ENCODE measurements around the gene INTS7. TPM values are rescaled to one million over a fixed set of nuclear protein-coding genes. Genes with fewer than 3 reads are reported as not detected.

INTS7 gene
- total and polyA plus RNA-seq, 4 donors, result 3.9 to 14.4 (median 10.2) TPM

DNA sequence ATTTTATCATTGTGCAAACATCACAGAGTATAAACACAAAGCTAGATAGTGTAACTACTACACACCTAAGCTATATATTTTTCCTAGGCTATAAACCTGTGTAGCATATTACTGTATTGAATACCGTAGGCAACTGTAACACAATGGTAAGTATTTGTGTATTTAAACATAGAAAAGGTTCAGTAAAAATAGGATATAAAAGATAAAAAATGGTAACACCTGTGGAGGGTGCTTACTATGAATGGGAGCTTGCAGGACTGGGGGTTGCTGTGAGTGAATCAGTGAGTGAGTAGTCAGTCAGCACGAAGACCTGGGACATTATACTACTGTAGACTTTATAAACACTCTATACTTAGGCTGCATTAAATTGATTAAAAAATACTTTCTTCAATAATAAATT, 4.3 kb upstream of the INTS7 start:
- no peaks in the 10 kb centered on the region for H3K27me3 ChIP-seq (ENCODE audit: control insufficient read depth in 4 of 4, insufficient read depth in 4 of 4, low read length in 3 of 4)
- no peaks in the 10 kb centered on the region for H3K36me3 ChIP-seq (ENCODE audit: control insufficient read depth in 4 of 4, insufficient read depth in 3 of 4, low read depth in 1 of 4, low read length in 3 of 4)
- H3K9me3 ChIP-seq (ENCODE audit: control insufficient read depth in 4 of 4, low read length in 3 of 4), result no peaks in the 10 kb centered on the region
- H3K9ac ChIP-seq (ENCODE audit: low read depth in 1 of 2, low read length in 2 of 2), result no peak overlapping the region
- H3K4me3 ChIP-seq (ENCODE audit: low read depth in 1 of 3, low read length in 3 of 3), result no peak overlapping the region
- DNase-seq (ENCODE audit: low spot score), result no peak
- TF ChIP-seq FOXA1 (IDR thresholded peaks at IDR 0.05) (no peak), JUND (IDR thresholded peaks at IDR 0.05) (no peak), TAF1 (conservative IDR thresholded peaks at IDR 0.05) (no peak), YY1 (IDR thresholded peaks at IDR 0.05) (no peak), EGR1 (IDR thresholded peaks at IDR 0.05; ENCODE audit: low read depth in 2 of 2) (no peak), FOXA2 (IDR thresholded peaks at IDR 0.05) (no peak)
- TF ChIP-seq, protein P1, sequence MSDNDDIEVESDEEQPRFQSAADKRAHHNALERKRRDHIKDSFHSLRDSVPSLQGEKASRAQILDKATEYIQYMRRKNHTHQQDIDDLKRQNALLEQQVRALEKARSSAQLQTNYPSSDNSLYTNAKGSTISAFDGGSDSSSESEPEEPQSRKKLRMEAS (IDR thresholded peaks at IDR 0.05), result no peak
- TF ChIP-seq, protein P2, sequence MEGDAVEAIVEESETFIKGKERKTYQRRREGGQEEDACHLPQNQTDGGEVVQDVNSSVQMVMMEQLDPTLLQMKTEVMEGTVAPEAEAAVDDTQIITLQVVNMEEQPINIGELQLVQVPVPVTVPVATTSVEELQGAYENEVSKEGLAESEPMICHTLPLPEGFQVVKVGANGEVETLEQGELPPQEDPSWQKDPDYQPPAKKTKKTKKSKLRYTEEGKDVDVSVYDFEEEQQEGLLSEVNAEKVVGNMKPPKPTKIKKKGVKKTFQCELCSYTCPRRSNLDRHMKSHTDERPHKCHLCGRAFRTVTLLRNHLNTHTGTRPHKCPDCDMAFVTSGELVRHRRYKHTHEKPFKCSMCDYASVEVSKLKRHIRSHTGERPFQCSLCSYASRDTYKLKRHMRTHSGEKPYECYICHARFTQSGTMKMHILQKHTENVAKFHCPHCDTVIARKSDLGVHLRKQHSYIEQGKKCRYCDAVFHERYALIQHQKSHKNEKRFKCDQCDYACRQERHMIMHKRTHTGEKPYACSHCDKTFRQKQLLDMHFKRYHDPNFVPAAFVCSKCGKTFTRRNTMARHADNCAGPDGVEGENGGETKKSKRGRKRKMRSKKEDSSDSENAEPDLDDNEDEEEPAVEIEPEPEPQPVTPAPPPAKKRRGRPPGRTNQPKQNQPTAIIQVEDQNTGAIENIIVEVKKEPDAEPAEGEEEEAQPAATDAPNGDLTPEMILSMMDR (IDR thresholded peaks at IDR 0.05; ENCODE audit: low read depth, low read length, missing input control), result no peak
- TF ChIP-seq, protein P3, sequence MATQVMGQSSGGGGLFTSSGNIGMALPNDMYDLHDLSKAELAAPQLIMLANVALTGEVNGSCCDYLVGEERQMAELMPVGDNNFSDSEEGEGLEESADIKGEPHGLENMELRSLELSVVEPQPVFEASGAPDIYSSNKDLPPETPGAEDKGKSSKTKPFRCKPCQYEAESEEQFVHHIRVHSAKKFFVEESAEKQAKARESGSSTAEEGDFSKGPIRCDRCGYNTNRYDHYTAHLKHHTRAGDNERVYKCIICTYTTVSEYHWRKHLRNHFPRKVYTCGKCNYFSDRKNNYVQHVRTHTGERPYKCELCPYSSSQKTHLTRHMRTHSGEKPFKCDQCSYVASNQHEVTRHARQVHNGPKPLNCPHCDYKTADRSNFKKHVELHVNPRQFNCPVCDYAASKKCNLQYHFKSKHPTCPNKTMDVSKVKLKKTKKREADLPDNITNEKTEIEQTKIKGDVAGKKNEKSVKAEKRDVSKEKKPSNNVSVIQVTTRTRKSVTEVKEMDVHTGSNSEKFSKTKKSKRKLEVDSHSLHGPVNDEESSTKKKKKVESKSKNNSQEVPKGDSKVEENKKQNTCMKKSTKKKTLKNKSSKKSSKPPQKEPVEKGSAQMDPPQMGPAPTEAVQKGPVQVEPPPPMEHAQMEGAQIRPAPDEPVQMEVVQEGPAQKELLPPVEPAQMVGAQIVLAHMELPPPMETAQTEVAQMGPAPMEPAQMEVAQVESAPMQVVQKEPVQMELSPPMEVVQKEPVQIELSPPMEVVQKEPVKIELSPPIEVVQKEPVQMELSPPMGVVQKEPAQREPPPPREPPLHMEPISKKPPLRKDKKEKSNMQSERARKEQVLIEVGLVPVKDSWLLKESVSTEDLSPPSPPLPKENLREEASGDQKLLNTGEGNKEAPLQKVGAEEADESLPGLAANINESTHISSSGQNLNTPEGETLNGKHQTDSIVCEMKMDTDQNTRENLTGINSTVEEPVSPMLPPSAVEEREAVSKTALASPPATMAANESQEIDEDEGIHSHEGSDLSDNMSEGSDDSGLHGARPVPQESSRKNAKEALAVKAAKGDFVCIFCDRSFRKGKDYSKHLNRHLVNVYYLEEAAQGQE (IDR thresholded peaks at IDR 0.05), result no peak
- peaks cover 4 to 11% (median 7%) of the 10 kb centered on the region in 4 donors for H3K4me1 ChIP-seq (ENCODE audit: control insufficient read depth in 4 of 4, insufficient read depth in 4 of 4, low read length in 3 of 4)
- 95% methylated on average over 2 of the region's 2 CpGs for WGBS
- H3K27ac ChIP-seq (ENCODE audit: low read depth in 1 of 2, low read length in 2 of 2), result no peak overlapping the region

DNA sequence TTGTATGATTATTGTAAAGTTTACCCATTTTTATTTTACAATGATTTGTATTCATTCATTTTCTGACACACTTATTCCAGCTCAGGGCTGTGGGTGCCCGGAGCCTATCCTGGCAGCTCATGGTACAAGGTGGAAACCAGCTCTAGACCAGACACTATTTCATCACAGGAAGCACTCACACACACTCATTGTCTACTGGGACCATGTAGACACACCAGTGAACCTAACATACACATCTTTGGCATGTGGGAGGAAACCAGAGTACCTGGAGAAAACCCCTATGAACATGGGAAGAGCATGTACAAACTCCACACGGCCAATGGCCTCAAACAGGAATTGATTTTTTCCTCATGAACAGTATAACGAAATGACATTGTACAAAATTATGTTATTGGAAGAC, 2.5 kb upstream of the INTS7 start:
- no peak for DNase-seq (ENCODE audit: low spot score)
- no peak overlapping the region for H3K9ac ChIP-seq (ENCODE audit: low read depth in 1 of 2, low read length in 2 of 2)
- no peak overlapping the region for H3K27ac ChIP-seq (ENCODE audit: low read depth in 1 of 2, low read length in 2 of 2)
- no peak for TF ChIP-seq RXRA (IDR thresholded peaks at IDR 0.05)
- TF ChIP-seq, protein P1 (IDR thresholded peaks at IDR 0.05), result no peak
- peaks cover 4 to 17% (median 9%) of the 10 kb centered on the region in 4 donors for H3K4me1 ChIP-seq (ENCODE audit: control insufficient read depth in 4 of 4, insufficient read depth in 4 of 4, low read length in 3 of 4)
- H3K9me3 ChIP-seq (ENCODE audit: control insufficient read depth in 4 of 4, low read length in 3 of 4), result no peaks in the 10 kb centered on the region
- H3K27me3 ChIP-seq (ENCODE audit: control insufficient read depth in 4 of 4, insufficient read depth in 4 of 4, low read length in 3 of 4), result no peaks in the 10 kb centered on the region
- 77% methylated on average over 3 of the region's 3 CpGs for WGBS
- no peak overlapping the region for H3K4me3 ChIP-seq (ENCODE audit: low read depth in 1 of 3, low read length in 3 of 3)
- H3K36me3 ChIP-seq (ENCODE audit: control insufficient read depth in 4 of 4, insufficient read depth in 3 of 4, low read depth in 1 of 4, low read length in 3 of 4), result no peaks in the 10 kb centered on the region

DNA sequence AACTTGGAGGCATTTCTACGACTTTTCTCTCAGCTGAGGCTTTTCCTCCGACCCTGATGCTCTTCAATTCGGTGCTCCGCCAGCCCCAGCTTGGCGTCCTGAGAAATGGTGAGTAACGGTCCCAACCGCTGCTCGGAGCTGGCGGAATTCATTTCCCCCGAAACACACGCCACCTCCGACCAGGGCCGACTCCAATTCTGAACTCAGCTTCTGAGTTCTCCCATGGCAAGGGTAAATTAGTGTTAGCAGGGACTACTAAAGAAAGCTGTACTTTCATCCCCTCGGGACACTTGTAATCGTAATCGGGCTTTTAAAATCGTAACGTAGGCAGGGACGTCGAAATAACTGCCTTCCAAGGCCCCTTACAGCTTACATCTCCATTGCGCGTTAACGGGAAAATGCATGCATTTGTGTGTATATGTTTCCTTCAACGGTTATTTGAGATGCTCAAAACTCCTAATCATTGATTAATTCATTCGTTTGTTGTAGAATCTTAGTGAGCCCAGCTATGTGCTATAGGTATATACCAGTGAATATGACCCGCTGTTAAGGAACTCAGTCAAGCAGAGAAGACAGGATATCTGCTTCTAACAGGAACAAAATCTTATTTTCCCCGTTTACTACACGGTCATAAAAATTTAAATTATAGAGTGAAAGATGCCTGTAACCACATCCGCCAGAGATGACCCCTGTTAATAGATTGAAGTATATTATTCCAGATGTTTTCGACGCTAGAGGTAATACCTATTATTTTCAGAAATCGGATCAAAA, 663 bp upstream of the INTS7 start:
- WGBS, result 2% methylated on average over 32 of the region's 32 CpGs
- no peak overlapping the region for H3K27ac ChIP-seq (ENCODE audit: low read depth in 1 of 2, low read length in 2 of 2)
- no peaks in the 10 kb centered on the region for H3K36me3 ChIP-seq (ENCODE audit: control insufficient read depth in 4 of 4, insufficient read depth in 3 of 4, low read depth in 1 of 4, low read length in 3 of 4)
- peak overlapping the region in 1 of 2 donors; percentile 8 for H3K9ac ChIP-seq (ENCODE audit: low read depth in 1 of 2, low read length in 2 of 2)
- H3K4me3 ChIP-seq (ENCODE audit: low read depth in 1 of 3, low read length in 3 of 3), result peak overlapping the region; percentile 41 to 72 (median 54)
- H3K9me3 ChIP-seq (ENCODE audit: control insufficient read depth in 4 of 4, low read length in 3 of 4), result no peaks in the 10 kb centered on the region
- H3K27me3 ChIP-seq (ENCODE audit: control insufficient read depth in 4 of 4, insufficient read depth in 4 of 4, low read length in 3 of 4), result no peaks in the 10 kb centered on the region
- H3K4me1 ChIP-seq (ENCODE audit: control insufficient read depth in 4 of 4, insufficient read depth in 4 of 4, low read length in 3 of 4), result peaks cover 4 to 27% (median 13%) of the 10 kb centered on the region in 4 donors
- no peak for DNase-seq (ENCODE audit: low spot score)
- no peak for TF ChIP-seq RXRA (IDR thresholded peaks at IDR 0.05)
- TF ChIP-seq, protein P4, sequence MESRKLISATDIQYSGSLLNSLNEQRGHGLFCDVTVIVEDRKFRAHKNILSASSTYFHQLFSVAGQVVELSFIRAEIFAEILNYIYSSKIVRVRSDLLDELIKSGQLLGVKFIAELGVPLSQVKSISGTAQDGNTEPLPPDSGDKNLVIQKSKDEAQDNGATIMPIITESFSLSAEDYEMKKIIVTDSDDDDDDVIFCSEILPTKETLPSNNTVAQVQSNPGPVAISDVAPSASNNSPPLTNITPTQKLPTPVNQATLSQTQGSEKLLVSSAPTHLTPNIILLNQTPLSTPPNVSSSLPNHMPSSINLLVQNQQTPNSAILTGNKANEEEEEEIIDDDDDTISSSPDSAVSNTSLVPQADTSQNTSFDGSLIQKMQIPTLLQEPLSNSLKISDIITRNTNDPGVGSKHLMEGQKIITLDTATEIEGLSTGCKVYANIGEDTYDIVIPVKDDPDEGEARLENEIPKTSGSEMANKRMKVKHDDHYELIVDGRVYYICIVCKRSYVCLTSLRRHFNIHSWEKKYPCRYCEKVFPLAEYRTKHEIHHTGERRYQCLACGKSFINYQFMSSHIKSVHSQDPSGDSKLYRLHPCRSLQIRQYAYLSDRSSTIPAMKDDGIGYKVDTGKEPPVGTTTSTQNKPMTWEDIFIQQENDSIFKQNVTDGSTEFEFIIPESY (IDR thresholded peaks at IDR 0.05), result no peak
- TF ChIP-seq, protein P5, sequence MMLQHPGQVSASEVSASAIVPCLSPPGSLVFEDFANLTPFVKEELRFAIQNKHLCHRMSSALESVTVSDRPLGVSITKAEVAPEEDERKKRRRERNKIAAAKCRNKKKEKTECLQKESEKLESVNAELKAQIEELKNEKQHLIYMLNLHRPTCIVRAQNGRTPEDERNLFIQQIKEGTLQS (IDR thresholded peaks at IDR 0.05), result no peak
- TF ChIP-seq, protein P3 (IDR thresholded peaks at IDR 0.05), result no peak
- no peak for TF ChIP-seq JUND (IDR thresholded peaks at IDR 0.05)
- TF ChIP-seq GABPA (IDR thresholded peaks at IDR 0.05 in 1 of 2, conservative IDR thresholded peaks at IDR 0.05 in 1 of 2), result no peak
